Left renal cortex interstitium (tissue), 4 donors: ENCODE data around the gene MGA. TPM values are rescaled to one million over a fixed set of nuclear protein-coding genes. Genes with fewer than 3 reads are reported as not detected.

Experiments
- DNase-seq, 4 donors: peaks; one replicate each; pipeline ENCODE4 v3.0.0-alpha.2; 2013; ENCODE audit warnings: low read depth in 4 of 4, low spot score in 2 of 4, missing footprints in 1 of 4
- polyA plus RNA-seq, 4 donors: library from polyadenylated mRNA; unstranded; fragments of 120-200 nt; gene quantifications; one replicate each; pipeline ENCODE4 v1.2.1, GENCODE V29; 2013; ENCODE audit not compliant: insufficient read length in 4 of 4

MGA gene
- polyA plus RNA-seq, 4 donors: 26.1 to 39.5 (median 35.8) TPM

- no peak for DNase-seq
Measured at GRCh38 chr15:41656188-41656587, 4.0 kb upstream of the MGA start.

GRCh38 chr15:41658689-41659088, 1.5 kb upstream of the MGA start:
- no peak for DNase-seq

- DNase-seq: no peak
Measured at GRCh38 chr15:41659190-41659589, 1.0 kb upstream of the MGA start.

- DNase-seq: peak in 2 of 4 donors; percentile 24 to 27
Measured at GRCh38 chr15:41659855-41660234, 360 bp upstream of the MGA start.

- DNase-seq: peak in 2 of 4 donors; percentile 19 to 28
Measured at GRCh38 chr15:41661078-41661517, 893 bp downstream of the MGA start.

- peak in 3 of 4 donors; percentile 50 to 69 (median 56) for DNase-seq
Measured at GRCh38 chr15:41661518-41662225, 1.5 kb downstream of the MGA start.

GRCh38 chr15:41666353-41666920, 6.2 kb downstream of the MGA start:
- DNase-seq: no peak

- no peak for DNase-seq
Measured at GRCh38 chr15:41669701-41670100, 9.5 kb downstream of the MGA start.

GRCh38 chr15:41671656-41672648, 11.7 kb downstream of the MGA start:
- DNase-seq: no peak

- no peak for DNase-seq
Measured at GRCh38 chr15:41675337-41675736, 15.1 kb downstream of the MGA start.

- DNase-seq: no peak
Measured at GRCh38 chr15:41678742-41679141, 18.5 kb downstream of the MGA start.

GRCh38 chr15:41683955-41684354, 23.8 kb downstream of the MGA start:
- DNase-seq: no peak

- no peak for DNase-seq
Measured at GRCh38 chr15:41688671-41689070, 28.5 kb downstream of the MGA start.

GRCh38 chr15:41689083-41689482, 28.9 kb downstream of the MGA start:
- no peak for DNase-seq

GRCh38 chr15:41689834-41690233, 29.6 kb downstream of the MGA start:
- no peak for DNase-seq

- no peak for DNase-seq
Measured at GRCh38 chr15:41690636-41691035, 30.4 kb downstream of the MGA start.

- DNase-seq: no peak
Measured at GRCh38 chr15:41691471-41691870, 31.3 kb downstream of the MGA start.

- DNase-seq: no peak
Measured at GRCh38 chr15:41692049-41692448, 31.8 kb downstream of the MGA start.

- no peak for DNase-seq
Measured at GRCh38 chr15:41693757-41694156, 33.6 kb downstream of the MGA start.

GRCh38 chr15:41695750-41696436, 35.7 kb downstream of the MGA start:
- DNase-seq: peak in 2 of 4 donors; percentile 7

- no peak for DNase-seq
Measured at GRCh38 chr15:41698779-41699178, 38.6 kb downstream of the MGA start.
